GM21529 (cell line): ENCODE measurements around the gene ATPAF2.
"Not testable (repeated sequence)": the region's sequence is repeated elsewhere in the genome, so short reads cannot be mapped to it uniquely, and the experiment has no call there.

Experiments used
- ATAC-seq: cut with Tn5 transposase; IDR thresholded peaks from one replicate; pipeline ENCODE4 v1.9.1; 2021; ENCODE audit not compliant: unreplicated experiment

The ATPAF2 gene

GRCh38 chr17:18014006-18014405 is 25.0 kb downstream of the ATPAF2 start:
- ATAC-seq, result no peak

- no peak for ATAC-seq
Observed at GRCh38 chr17:18011286-18011685, 27.7 kb downstream of the ATPAF2 start.

DNA sequence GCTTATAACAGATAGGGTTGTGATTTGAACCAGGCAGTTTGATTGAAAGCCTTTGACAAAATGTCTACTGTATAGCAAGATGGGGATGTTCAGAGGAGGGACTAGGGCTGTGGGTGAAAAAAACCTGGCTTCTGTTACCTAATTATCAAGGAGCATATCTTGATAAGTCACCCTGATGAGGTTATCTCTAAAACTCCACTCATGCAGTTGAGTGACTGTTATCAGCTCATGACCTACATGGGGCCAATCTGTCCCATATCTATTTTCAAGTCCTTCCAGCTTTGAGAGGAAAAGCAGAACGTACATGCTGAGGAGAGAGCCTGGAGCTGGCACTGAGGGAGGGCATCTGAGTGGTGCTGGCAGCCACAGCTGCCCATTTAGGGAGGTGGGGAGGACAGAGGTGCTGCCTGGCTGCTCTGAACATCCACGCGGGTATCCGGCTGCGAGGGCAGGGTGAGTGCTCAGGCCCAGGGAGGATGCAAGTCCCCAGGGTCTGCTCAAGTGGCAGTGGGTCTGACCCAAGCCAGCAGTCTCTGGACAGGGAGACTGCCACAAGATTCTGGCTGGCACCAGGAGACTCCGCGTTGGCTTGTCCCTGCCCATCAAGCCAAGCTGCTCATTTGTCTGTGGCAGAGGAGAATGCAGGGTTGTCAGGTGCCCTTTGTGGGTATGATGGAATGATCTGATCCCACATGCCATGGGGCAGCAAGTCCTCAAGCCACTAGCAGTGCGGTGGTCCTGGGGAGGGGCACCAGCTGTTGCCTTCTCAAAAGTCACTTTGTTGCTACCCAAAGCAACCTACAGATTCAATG is 29.2 kb downstream of the ATPAF2 start:
- ATAC-seq, result no peak

- no peak for ATAC-seq
Observed at GRCh38 chr17:18008496-18009268, 30.3 kb downstream of the ATPAF2 start.

DNA sequence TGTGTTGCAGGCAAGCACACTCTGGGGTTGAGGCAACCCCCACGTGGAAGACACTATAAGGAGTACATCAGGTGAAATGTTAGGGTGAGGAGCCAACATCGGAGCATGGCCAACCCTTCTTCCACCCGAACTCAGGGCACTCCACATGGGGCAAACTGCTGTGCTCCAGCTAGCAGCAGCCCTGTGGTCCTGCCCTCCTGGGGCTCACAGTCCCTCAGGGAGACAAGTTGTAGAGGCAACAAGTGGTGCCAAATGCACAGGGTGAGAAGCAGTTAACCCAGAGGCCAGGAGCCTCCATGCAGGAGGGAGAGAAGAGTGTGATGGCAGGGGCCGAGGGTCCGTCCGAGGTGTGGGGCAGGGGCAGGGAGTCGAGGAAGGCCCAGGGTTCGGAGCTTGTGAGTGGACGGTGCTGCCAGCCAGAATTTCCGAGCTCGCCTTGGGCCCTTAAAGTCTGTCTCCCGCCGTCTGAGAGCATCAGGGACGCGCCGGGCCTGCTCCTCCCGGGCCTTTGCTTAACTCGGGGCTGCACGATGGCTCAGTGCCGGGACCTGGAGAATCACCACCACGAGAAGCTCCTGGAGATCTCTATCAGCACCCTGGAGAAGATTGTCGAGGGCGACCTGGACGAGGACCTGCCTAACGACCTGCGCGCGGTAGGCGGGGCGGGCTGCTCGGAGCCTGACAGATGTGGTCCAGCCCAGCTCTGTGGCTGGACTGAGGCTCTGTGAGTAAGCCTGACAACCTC is 32.3 kb downstream of the ATPAF2 start:
- ATAC-seq, result no peak

DNA sequence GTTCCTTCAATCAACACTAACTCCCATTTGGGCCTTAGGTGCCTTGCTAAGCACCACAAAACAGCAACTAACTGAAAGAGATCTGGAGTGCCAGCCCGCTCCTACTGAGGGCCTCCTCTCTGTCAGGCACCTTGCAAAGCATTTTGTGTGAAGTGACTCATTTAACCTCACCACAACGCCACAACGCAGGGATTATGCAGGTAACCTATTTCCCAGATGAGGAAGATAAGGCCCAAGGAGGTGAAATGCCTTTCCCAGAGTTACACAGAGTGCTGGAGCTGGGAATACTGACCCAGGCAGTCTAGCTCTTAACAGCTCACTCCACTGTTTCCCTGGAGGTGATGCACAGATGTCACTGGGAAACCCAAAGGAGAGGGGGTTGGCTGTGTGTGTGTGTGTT is 33.5 kb downstream of the ATPAF2 start:
- ATAC-seq, result no peak

DNA sequence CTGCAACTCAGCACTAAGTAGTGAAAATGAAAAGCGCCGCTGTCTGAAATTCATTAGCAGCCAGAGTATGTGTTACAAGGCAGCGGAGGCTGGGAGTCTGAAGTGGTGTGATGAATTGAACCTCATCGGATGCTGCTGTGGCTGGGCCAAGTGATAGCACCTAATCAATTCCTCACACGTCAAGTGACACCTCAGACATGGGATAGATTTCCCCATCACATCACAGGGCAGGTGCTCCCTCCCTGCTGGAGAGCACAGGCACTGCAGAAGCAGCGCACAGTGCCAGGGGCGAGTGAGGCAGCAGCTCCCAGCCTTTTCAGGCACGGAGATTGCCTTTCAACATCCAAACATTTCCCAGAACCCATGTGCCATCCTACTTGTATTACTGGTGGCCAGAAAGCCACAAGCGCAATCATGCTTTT is 34.1 kb downstream of the ATPAF2 start:
- no peak for ATAC-seq

DNA sequence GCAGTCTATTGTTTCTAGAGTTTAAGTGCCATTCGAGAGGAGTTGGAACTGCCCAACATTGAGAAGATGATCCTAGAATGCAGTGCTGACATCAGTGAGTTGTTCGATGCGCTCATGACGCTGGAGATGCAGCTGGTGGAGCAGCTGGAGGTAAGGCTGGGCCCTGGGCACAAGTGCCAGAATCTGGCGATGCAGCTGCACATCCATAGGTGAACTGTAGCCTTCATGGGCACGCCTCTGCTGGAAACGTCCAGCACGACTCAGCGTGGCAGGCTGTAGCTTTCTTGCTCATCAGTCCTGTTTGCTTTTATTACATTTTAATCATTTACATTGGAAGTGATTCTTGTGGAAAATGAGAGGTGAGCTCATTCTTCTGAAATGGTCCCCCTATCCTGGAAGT is 34.6 kb downstream of the ATPAF2 start:
- no peak for ATAC-seq

DNA sequence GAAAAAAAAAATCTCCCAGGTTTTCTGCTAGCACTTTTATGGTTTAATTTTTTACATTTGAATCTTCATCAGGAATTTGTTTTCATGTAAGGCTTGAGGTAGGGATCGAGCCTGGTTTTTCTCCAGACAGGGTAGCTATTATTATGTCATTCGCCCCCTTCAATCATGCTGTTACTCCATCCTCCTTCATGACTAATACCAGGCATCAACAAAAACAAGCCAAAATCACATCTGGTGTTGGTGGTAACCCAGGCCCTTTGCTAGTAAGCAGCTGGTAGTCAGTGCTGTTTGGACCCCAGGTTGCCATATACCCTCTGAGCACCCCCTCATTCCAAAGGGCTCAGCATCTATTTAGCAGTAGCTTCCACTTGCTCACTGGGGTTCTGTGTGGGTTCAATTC is 36.8 kb downstream of the ATPAF2 start:
- no peak for ATAC-seq

- ATAC-seq, result no peak
Observed at GRCh38 chr17:18000030-18000408, 38.9 kb downstream of the ATPAF2 start.

- no peak for ATAC-seq
Observed at GRCh38 chr17:17999364-18000029, 39.5 kb downstream of the ATPAF2 start.

DNA sequence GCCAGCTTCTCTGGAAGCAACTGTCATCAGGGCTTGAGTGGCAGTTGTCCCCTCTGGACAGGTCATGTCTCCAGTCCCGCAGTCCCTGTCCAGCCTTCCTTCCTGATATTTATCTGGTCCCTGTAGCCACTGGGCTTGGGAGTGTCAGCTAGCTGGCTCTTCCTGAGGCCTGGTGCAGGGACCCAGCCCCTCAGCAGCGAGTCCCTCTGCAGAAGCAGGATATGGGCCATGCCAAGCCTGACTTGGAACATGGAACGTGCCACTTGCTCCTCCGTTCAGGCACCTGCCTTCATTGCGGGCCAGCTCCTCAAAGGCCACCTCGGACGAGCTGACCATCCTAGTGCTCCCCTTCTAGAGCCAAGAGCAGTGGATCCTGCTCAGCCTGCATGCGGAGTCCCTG is 40.0 kb downstream of the ATPAF2 start:
- no peak for ATAC-seq

GRCh38 chr17:17995887-17996286 is 43.1 kb downstream of the ATPAF2 start:
- not testable (repeated sequence) for ATAC-seq

- no peak for ATAC-seq
Observed at GRCh38 chr17:17994271-17995069, 44.5 kb downstream of the ATPAF2 start.

DNA sequence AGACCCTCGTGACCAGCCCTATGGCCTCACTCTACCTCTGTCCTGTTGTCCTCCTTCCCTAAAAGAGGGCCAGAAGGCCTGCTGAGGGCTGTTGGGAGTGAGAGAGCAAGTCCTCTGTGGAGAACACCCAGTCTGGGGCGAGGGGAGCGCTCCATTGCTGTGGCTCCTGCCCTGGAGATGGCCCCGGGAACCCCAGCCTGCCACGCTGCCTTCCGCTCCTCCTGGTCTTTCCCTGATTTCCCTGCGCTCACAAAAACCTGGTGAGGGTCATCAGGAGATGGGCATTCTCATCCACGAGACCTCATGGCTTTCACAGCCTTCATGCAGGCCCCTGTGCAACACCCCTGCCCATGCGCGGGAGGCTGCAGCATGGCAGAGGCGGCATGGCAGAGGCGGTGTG is 45.1 kb downstream of the ATPAF2 start:
- no peak for ATAC-seq

GRCh38 chr17:17993366-17993765 is 45.6 kb downstream of the ATPAF2 start:
- ATAC-seq, result no peak

GRCh38 chr17:17990282-17990681 is 48.7 kb downstream of the ATPAF2 start:
- no peak for ATAC-seq

DNA sequence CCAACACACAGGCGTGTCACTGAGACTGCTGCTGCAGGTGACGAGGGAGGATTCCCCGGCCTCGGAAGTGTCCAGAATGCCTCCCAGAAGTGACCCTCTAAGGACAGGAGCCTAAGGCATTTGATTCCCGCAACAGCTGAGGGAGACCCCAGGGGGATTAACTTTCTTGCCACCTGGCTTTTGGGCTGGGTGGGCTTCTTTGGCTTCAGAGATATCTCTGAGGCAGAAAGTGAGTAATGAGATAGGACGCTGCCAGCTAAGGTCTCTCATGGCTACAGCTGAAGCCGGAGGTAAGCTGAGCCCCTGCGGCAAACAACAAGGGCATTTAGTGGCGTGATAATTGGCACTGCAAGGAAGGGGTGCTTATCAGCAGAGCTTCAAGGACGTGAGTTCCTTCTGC is 49.4 kb downstream of the ATPAF2 start:
- no peak for ATAC-seq

DNA sequence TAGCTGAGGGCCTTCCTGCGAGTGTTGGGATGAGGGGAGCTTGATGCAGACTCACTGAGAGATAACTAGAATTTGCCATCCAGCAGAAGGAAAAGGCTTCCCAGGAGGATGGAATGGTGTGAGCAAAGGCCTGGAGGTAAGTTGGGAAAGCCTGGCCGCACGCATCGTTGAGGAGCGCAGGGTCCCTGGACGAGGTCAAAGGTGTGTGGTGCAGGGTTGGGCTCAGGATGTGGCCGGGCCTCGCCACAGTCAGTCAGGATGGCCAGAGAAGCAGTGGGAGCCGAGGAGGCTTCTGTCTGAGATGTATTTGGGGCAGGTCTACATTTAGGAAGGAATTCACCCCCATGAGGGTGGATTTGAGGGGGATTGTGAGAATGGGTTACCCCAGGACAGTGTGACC is 49.9 kb downstream of the ATPAF2 start:
- ATAC-seq, result no peak

- ATAC-seq, result no peak
Observed at GRCh38 chr17:17988427-17988945, 50.5 kb downstream of the ATPAF2 start.
